ENCODE measurements around the gene ELAPOR2.
"Not testable (repeated sequence)": the region's sequence is repeated elsewhere in the genome, so short reads cannot be mapped to it uniquely, and the experiment has no call there.

Gene ELAPOR2

GRCh38 chr7:87059525-87060287 is at the start of gene ELAPOR2:
Gene ELAPOR2, minus strand, starts transcription at chr7:87059654. Its CDS starts 141 bp downstream, at chr7:87059513.
- no peak for DNase-seq

GRCh38 chr7:87107949-87108776 is 48.7 kb upstream of the ELAPOR2 start:
- no peak for DNase-seq

- DNase-seq = no peak
These were observed 47.6 kb upstream of the ELAPOR2 start for GRCh38 chr7:87106974-87107612.

- DNase-seq = no peak
These were observed 45.9 kb upstream of the ELAPOR2 start for GRCh38 chr7:87105401-87105800.

GRCh38 chr7:87100326-87100725 is 40.9 kb upstream of the ELAPOR2 start:
- no peak for DNase-seq

- DNase-seq = not testable (repeated sequence)
These were observed 37.9 kb upstream of the ELAPOR2 start for GRCh38 chr7:87097375-87097774.

- DNase-seq = no peak
These were observed 34.9 kb upstream of the ELAPOR2 start for GRCh38 chr7:87094322-87094721.

GRCh38 chr7:87092568-87093091 is 33.2 kb upstream of the ELAPOR2 start:
- DNase-seq = no peak

GRCh38 chr7:87091487-87092066 is 32.1 kb upstream of the ELAPOR2 start:
- no peak for DNase-seq

GRCh38 chr7:87083865-87084519 is 24.5 kb upstream of the ELAPOR2 start:
- no peak for DNase-seq

GRCh38 chr7:87082675-87083074 is 23.2 kb upstream of the ELAPOR2 start:
- DNase-seq = no peak

- no peak for DNase-seq
These were observed 16.4 kb upstream of the ELAPOR2 start for GRCh38 chr7:87075671-87076404.

- DNase-seq = no peak
These were observed 8.3 kb upstream of the ELAPOR2 start for GRCh38 chr7:87067788-87068187.

GRCh38 chr7:87060288-87060537 is 759 bp upstream of the ELAPOR2 start:
- DNase-seq = no peak

GRCh38 chr7:87058744-87059524 is 520 bp downstream of the ELAPOR2 start:
- DNase-seq = no peak

GRCh38 chr7:87057210-87057609 is 2.2 kb downstream of the ELAPOR2 start:
- no peak for DNase-seq

GRCh38 chr7:87056346-87056745 is 3.1 kb downstream of the ELAPOR2 start:
- no peak for DNase-seq

GRCh38 chr7:87048839-87049238 is 10.6 kb downstream of the ELAPOR2 start:
- DNase-seq = no peak

- DNase-seq = no peak
These were observed 13.0 kb downstream of the ELAPOR2 start for GRCh38 chr7:87046456-87046855.

- not testable (repeated sequence) for DNase-seq
These were observed 14.7 kb downstream of the ELAPOR2 start for GRCh38 chr7:87044713-87045112.

GRCh38 chr7:87041586-87041985 is 17.9 kb downstream of the ELAPOR2 start:
- not testable (repeated sequence) for DNase-seq

Data from MV-4-11 (cell line).